ENCODE data around the gene KCNC4.
A peak's percentile ranks its signal among the peaks of the same experiment; 100 is the strongest.

The KCNC4 gene

GRCh38 chr1:110209715-110210603, at the start of gene KCNC4:
Gene KCNC4 (plus strand): TSS chr1:110210314. CDS start chr1:110211500, 1,186 bp downstream.
- DNase-seq (ENCODE audit: low read depth) = peak; percentile 91

- no peak for DNase-seq (ENCODE audit: low read depth)
These were observed 49.5 kb upstream of the KCNC4 start for GRCh38 chr1:110160538-110161100.

GRCh38 chr1:110161165-110161564, 48.9 kb upstream of the KCNC4 start:
- DNase-seq (ENCODE audit: low read depth) = no peak

- DNase-seq (ENCODE audit: low read depth) = no peak
These were observed 48.3 kb upstream of the KCNC4 start for GRCh38 chr1:110161849-110162248.

- DNase-seq (ENCODE audit: low read depth) = no peak
These were observed 46.5 kb upstream of the KCNC4 start for GRCh38 chr1:110163591-110163990.

GRCh38 chr1:110164725-110165350, 45.3 kb upstream of the KCNC4 start:
- no peak for DNase-seq (ENCODE audit: low read depth)

GRCh38 chr1:110165761-110166231, 44.3 kb upstream of the KCNC4 start:
- no peak for DNase-seq (ENCODE audit: low read depth)

- no peak for DNase-seq (ENCODE audit: low read depth)
These were observed 43.3 kb upstream of the KCNC4 start for GRCh38 chr1:110166861-110167260.

- DNase-seq (ENCODE audit: low read depth) = no peak
These were observed 39.1 kb upstream of the KCNC4 start for GRCh38 chr1:110170766-110171733.

GRCh38 chr1:110172001-110172400, 38.1 kb upstream of the KCNC4 start:
- DNase-seq (ENCODE audit: low read depth) = no peak

GRCh38 chr1:110173466-110174105, 36.5 kb upstream of the KCNC4 start:
- no peak for DNase-seq (ENCODE audit: low read depth)

- DNase-seq (ENCODE audit: low read depth) = no peak
These were observed 35.2 kb upstream of the KCNC4 start for GRCh38 chr1:110174961-110175360.

GRCh38 chr1:110176299-110176956, 33.7 kb upstream of the KCNC4 start:
- no peak for DNase-seq (ENCODE audit: low read depth)

GRCh38 chr1:110177775-110178174, 32.3 kb upstream of the KCNC4 start:
- DNase-seq (ENCODE audit: low read depth) = no peak

GRCh38 chr1:110183642-110184167, 26.4 kb upstream of the KCNC4 start:
- no peak for DNase-seq (ENCODE audit: low read depth)

GRCh38 chr1:110184446-110184845, 25.7 kb upstream of the KCNC4 start:
- DNase-seq (ENCODE audit: low read depth) = no peak

GRCh38 chr1:110185181-110185580, 24.9 kb upstream of the KCNC4 start:
- DNase-seq (ENCODE audit: low read depth) = no peak

GRCh38 chr1:110186558-110186957, 23.6 kb upstream of the KCNC4 start:
- DNase-seq (ENCODE audit: low read depth) = no peak

- DNase-seq (ENCODE audit: low read depth) = no peak
These were observed 22.8 kb upstream of the KCNC4 start for GRCh38 chr1:110187139-110187890.

Data from T-helper 22 cell (primary cell).